HepG2 (cell line): ENCODE results near the gene RTKN2. TPM values are rescaled to one million over a fixed set of nuclear protein-coding genes. Genes with fewer than 3 reads are reported as not detected.
A peak's percentile ranks its signal among the peaks of the same experiment; 100 is the strongest.

ENCODE experiments used
- ATAC-seq: fragments of 200-7000 bp; cut with Tn5 transposase; 3 replicates; pipeline ENCODE4 v1.9.1; 2020; ENCODE audit warnings: mild to moderate bottlenecking, moderate library complexity
- BruUV-seq: library from RNA; stranded (reverse); fragments of 400-500 nt; replicated peaks from 2 replicates; lab custom pipeline; 2021; lab: Mats Ljungman, UMichigan
- CTCF ChIA-PET: fragments of 300-600 bp; formaldehyde crosslinking; extraction: SDS; loops from one replicate; lab custom pipeline; 2021; ENCODE audit warnings: low total read pairs, inconsistent platforms, low intra/inter-chr PET ratio; lab: Yijun Ruan, JAX
- POLR2A ChIA-PET: fragments of 350-600 bp; sonication (Branson Sonifier 250); formaldehyde crosslinking; loops from one replicate; lab custom pipeline; 2020; ENCODE audit warnings: antibody characterized with exemption, inconsistent platforms; lab: Yijun Ruan, JAX
- DNase-seq: peaks from one replicate; pipeline ENCODE4 v3.0.0-alpha.2; 2015; ENCODE audit warnings: low spot score
- FAIRE-seq: peaks from 3 replicates; lab custom pipeline; 2011; peaks lifted over from hg19 to GRCh38; lab: Jason Lieb, UNC
- H2AFZ ChIP-seq: one replicate; pipeline ENCODE4 v1.6.1; 2011; ENCODE audit warnings: low read length, inconsistent platforms
- H3K27ac ChIP-seq: fragments of 300-600 bp; 3 replicates; pipeline ENCODE4 v1.8.0; 2011; ENCODE audit warnings: mixed run types, mild to moderate bottlenecking, mixed read lengths, low read length, inconsistent platforms; ENCODE audit not compliant: insufficient read depth; ENCODE audit errors: extremely low read length
- H3K27me3 ChIP-seq, 2 experiments: fragments of 200-600 bp in 1 of 2; 2 replicates in 1 of 2; 3 replicates in 1 of 2; pipeline versions ENCODE4 v1.6.0 to v1.8.0; 2011; ENCODE audit warnings: low read length in 2 of 2, mild to moderate bottlenecking in 2 of 2, moderate library complexity in 2 of 2, inconsistent platforms in 1 of 2; ENCODE audit not compliant: insufficient read depth in 2 of 2, control insufficient read depth in 1 of 2
- H3K36me3 ChIP-seq, 2 experiments: fragments of 200-600 bp in 1 of 2; replicated peaks in 1 of 2; 2 replicates in 1 of 2; 3 replicates in 1 of 2; pipeline versions ENCODE4 v1.5.1 to v1.8.0; 2011; ENCODE audit warnings: low read length in 2 of 2, inconsistent platforms in 1 of 2; ENCODE audit not compliant: insufficient read depth in 2 of 2, control insufficient read depth in 1 of 2
- H3K4me1 ChIP-seq: 2 replicates; pipeline ENCODE4 v1.5.1; 2012; ENCODE audit warnings: low read length, inconsistent platforms; ENCODE audit not compliant: insufficient read depth
- H3K4me2 ChIP-seq: 2 replicates; pipeline ENCODE4 v1.6.0; 2011; ENCODE audit warnings: low read depth, low read length, inconsistent platforms
- H3K4me3 ChIP-seq, 3 experiments: fragments of 200-600 bp in 1 of 3; sonication (generic), shearing (Covaris generic) in 1 of 3; replicated peaks in 1 of 3; 2 replicates each; pipeline ENCODE4 v1.5.1; 2011 to 2016; ENCODE audit warnings: low read length in 3 of 3, inconsistent platforms in 2 of 3, low read depth in 2 of 3, mild to moderate bottlenecking in 2 of 3, control low read depth in 1 of 3, mixed read lengths in 1 of 3; ENCODE audit not compliant: insufficient read depth in 1 of 3
- H3K79me2 ChIP-seq: one replicate; pipeline ENCODE4 v1.6.1; 2011; ENCODE audit warnings: low read length, inconsistent platforms; ENCODE audit not compliant: insufficient read depth
- H3K9ac ChIP-seq: 2 replicates; pipeline ENCODE4 v1.6.0; 2011; ENCODE audit warnings: mild to moderate bottlenecking, low read depth, low read length, inconsistent platforms; ENCODE audit not compliant: insufficient read depth
- H3K9me3 ChIP-seq: 2 replicates; pipeline ENCODE4 v1.5.1; 2012; ENCODE audit warnings: mild to moderate bottlenecking, low read length
- H4K20me1 ChIP-seq: 2 replicates; pipeline ENCODE4 v1.6.0; 2011; ENCODE audit warnings: inconsistent platforms, mild to moderate bottlenecking, low read length, moderate library complexity; ENCODE audit not compliant: insufficient read depth
- MIXL1 ChIP-seq: IDR thresholded peaks from 2 replicates; pipeline ENCODE4 v1.6.1; 2016
- TRIM24 ChIP-seq: sonication (generic); formaldehyde crosslinking; IDR thresholded peaks from 2 replicates; pipeline ENCODE4 v1.8.0; 2022; ENCODE audit warnings: mild to moderate bottlenecking, missing genetic modification reagents
- XRCC5 ChIP-seq: fragments of 200-400 bp; formaldehyde crosslinking; optimal IDR thresholded peaks from 2 replicates; pipeline ENCODE3; 2017; ENCODE audit warnings: mild to moderate bottlenecking, low read length
- ZBTB10 ChIP-seq: sonication (generic); formaldehyde crosslinking; IDR thresholded peaks from 2 replicates; pipeline ENCODE4 v1.4.0; 2020; ENCODE audit warnings: missing genetic modification reagents, borderline replicate concordance
- WGBS: methylation state at CpG from one replicate; pipeline ENCODE4 v1.1.6; 2017; ENCODE audit warnings: low lambda C conversion rate; 5-methylcytosine and 5-hydroxymethylcytosine counted together
- in situ Hi-C: cut with HindIII; loops from 2 replicates; pipeline ENCODE4 v1.10.0; 2017; ENCODE audit warnings: low pct_unique_long_range_greater_than_20kb; ENCODE audit not compliant: extremely low pct_ligation_motif_present
- intact Hi-C: fragments of 100-400 bp; cut with micrococcal nuclease; formaldehyde crosslinking; loops from one replicate; pipeline ENCODE4 v1.10.0; 2022; ENCODE audit not compliant: unreplicated experiment
- polyA plus RNA-seq, 8 experiments: library from polyadenylated mRNA; depleted of rRNA in 3 of 8; stranded (reverse) in 7 of 8; unstranded in 1 of 8; fragments of >200 nt; fragmentation: Illumina TruSeq in 4 of 8; extraction: Trizol in 4 of 8; gene quantifications; 2 replicates each; pipeline versions ENCODE4 v1.2.1 to v1.2.3, GENCODE V29; 2011 to 2016; ENCODE audit warnings: low read depth in 4 of 8, missing spikeins in 1 of 8, mixed read lengths in 1 of 8; ENCODE audit not compliant: insufficient read depth in 1 of 8
- total RNA-seq, 5 experiments: library from RNA; depleted of rRNA; stranded (reverse); fragments of >200 nt; fragmentation: Illumina TruSeq; extraction: Trizol; gene quantifications; 2 replicates each; pipeline ENCODE4 v1.2.3, GENCODE V29; 2016; ENCODE audit warnings: low read depth in 1 of 5

The RTKN2 gene
- total and polyA plus RNA-seq, 2 of the 13 experiments (the other 11 are each of a cell fraction or from before 2014, with no cell fraction given): 2.2 to 7.0 TPM

- TF ChIP-seq MIXL1 (CRISPR knock-in tag): no peak
Observed at GRCh38 chr10:62183857-62184795, 84.5 kb downstream of the RTKN2 start (continued).

GRCh38 chr10:62183442-62183841 lies 85.2 kb downstream of the RTKN2 start:
- DNase-seq: no peak
- Histone ChIP-seq H3K27me3 (no peaks in the 10 kb centered on the region), H3K4me1 (peaks cover 15% of the 10 kb centered on the region), H3K4me3 (no peak overlapping the region), H3K36me3 (no peaks in the 10 kb centered on the region), H3K79me2 (no peaks in the 10 kb centered on the region), H3K9ac (peak overlapping the region; percentile 38), H3K27ac (peak overlapping the region; percentile 58), H3K9me3 (peaks cover 5% of the 10 kb centered on the region), H4K20me1 (no peaks in the 10 kb centered on the region)
- ChIA-PET POLR2A (interaction anchor here (1.0 to 1.1 kb wide), 3 partner anchors 88 to 287 kb away, joined by 3 to 5 read pairs (median 5); no protein-coding TSS in a partner anchor), CTCF (no interaction called here)
- ATAC-seq: peak; percentile 73
- intact Hi-C loops (loop anchor here (5.0 kb wide), 1 partner anchor 136 kb away; no protein-coding TSS in a partner anchor), in situ Hi-C loops (no loop called here)
- WGBS: 33% methylated on average over 3 of the region's 3 CpGs
- peak; percentile 47 for FAIRE-seq
- no TSS peak for BruUV-seq
- TF ChIP-seq TRIM24 (CRISPR knock-in tag) (no peak), XRCC5 (no peak)
- TF ChIP-seq, all 625 proteins: peak for 0
- H2AFZ ChIP-seq: no peak overlapping the region
- H3K4me2 ChIP-seq: no peak overlapping the region

GRCh38 chr10:62182595-62182994 lies 86.0 kb downstream of the RTKN2 start:
- POLR2A ChIA-PET: no interaction called here
- Histone ChIP-seq H2AFZ (no peak overlapping the region), H3K9me3 (peaks cover 5% of the 10 kb centered on the region), H4K20me1 (no peaks in the 10 kb centered on the region), H3K4me1 (peaks cover 15% of the 10 kb centered on the region), H3K4me3 (no peak overlapping the region), H3K27me3 (no peaks in the 10 kb centered on the region), H3K79me2 (no peaks in the 10 kb centered on the region), H3K36me3 (no peaks in the 10 kb centered on the region), H3K4me2 (no peak overlapping the region), H3K27ac (no peak overlapping the region), H3K9ac (no peak overlapping the region)
- ATAC-seq (no peak), FAIRE-seq (no peak), DNase-seq (no peak)
- in situ Hi-C loops (no loop called here), intact Hi-C loops (loop anchor here (5.0 kb wide), 1 partner anchor 135 kb away; no protein-coding TSS in a partner anchor)
- TF ChIP-seq ZBTB10: no peak
- no TSS peak for BruUV-seq
- CTCF ChIA-PET: no interaction called here
- 100% methylated on average over 4 of the region's 4 CpGs for WGBS
